ENCODE results near the gene EVC.
"Not testable (repeated sequence)": the region's sequence is repeated elsewhere in the genome, so short reads cannot be mapped to it uniquely, and the experiment has no call there.

EVC gene

GRCh38 chr4:5709207-5709575, 1.8 kb upstream of the EVC start:
- no peak for DNase-seq

DNA sequence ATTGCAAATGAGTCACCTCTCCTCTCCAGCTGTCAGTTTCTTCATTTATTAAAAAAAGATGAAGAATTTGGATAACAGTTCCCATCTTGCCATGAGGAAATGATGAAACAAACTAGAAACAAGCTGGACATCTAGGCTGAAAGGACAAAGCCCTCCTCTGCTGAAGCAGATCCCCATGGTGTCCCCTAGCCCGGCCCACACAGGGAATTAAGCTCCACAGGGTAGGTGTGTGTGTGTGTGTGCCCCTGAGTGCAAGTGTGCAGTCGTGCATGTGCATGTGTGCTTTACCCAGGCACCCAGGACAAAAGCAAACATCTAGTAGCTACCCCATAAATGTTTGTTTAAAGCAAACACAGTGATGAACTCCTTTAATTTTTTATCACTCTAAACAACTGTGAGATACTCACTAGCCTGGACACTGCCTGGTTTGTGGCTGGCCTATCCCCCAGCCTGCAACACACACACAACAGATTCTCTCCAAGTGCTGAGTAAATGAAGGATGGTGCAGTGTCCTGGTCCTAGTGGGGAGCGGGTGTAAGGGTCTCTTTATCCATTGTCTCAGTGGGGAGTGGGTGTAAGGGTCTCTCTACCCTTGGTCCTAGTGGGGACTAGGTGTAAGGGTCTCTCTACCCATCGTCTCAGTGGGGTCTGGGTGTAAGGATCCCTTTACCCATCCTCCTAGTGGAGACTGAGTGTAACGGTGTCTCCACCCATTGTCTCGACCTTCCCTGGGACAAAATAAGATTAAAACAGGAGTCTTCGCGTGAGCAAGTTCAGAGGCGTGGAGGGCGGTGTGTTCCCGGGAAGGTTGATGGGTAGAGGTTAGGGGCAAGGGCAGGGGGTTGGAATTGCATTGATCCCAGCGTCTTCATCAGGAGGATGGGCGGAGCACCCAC, 688 bp upstream of the EVC start:
- DNase-seq, result no peak

DNA sequence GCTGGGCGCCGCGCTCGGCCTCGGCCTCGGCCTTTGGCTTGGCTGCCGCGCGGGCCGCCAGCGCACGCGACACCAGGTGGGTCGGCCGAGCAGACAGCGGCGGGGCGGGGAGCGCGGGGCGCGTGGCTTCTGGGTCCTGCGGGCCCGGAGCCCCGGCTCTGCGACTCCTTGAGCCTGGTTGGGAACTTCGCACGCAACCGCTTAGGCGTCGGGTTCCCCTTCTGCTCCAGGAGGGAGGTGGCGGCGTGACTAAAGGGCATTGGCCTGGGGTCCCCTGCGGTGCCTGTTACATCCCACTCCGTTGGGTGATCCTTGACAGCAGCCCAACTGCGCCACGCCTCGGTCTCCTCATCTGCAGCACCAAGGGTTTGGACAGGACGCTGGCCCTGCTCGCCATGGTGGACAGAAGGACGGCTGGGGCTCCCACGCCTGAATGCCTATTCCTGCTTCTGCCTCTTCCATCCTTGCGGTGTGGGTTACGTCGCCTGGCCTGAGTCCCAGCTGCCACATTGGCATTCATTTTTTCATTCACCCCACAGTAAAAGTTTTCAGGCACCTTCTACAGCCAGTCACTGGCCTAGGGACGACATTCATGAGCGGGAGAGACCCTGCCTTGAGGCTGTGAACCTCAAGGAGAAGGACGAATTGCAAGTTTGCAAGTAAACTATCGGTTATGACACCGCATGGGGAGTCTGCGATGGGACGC, 631 bp downstream of the EVC start:
- no peak for DNase-seq

GRCh38 chr4:5712517-5712916, 1.5 kb downstream of the EVC start:
- DNase-seq, result no peak

GRCh38 chr4:5712931-5713330, 1.9 kb downstream of the EVC start:
- DNase-seq, result no peak

DNA sequence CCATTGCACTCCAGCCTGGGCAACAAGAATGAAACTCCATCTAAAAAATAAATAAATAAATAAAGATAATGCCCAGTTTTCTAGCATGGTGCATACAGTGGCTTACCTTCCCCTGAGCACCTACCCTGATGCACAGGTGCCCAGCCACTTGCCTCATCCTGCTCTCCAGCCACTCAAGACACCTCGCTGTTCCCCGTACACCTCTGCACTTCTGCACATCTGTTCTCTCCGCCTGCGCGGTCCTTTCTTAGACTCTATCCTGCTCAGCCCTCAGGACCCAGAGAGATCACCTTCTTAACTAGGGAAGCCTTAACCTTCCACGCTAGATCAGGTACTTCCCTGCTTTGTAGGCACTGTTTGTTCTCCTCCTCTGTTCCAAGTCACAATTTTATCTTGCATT, 2.9 kb downstream of the EVC start:
- DNase-seq, result no peak

DNA sequence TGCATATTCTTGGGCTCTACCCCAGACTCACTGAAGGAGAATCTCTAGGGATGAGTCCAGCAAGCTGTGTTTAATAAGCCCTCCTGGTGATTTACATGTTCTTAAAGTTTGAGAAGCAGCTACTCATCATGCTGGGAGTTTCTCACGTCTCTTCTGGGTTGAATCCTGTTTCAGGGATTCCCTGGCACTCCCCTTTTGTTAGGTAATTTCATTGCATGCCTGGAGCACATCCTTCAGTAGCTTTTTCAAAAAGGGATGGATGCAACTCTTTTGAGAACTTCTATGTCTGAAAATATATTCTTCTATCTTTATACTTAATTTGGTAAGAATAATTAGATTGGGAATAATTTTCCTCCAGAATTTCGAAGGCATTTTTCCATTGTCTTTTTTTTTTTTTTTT, 4.4 kb downstream of the EVC start:
- no peak for DNase-seq

- DNase-seq, result no peak
Measured at GRCh38 chr4:5716391-5716790, 5.4 kb downstream of the EVC start.

GRCh38 chr4:5717449-5718158, 6.6 kb downstream of the EVC start:
- no peak for DNase-seq

DNA sequence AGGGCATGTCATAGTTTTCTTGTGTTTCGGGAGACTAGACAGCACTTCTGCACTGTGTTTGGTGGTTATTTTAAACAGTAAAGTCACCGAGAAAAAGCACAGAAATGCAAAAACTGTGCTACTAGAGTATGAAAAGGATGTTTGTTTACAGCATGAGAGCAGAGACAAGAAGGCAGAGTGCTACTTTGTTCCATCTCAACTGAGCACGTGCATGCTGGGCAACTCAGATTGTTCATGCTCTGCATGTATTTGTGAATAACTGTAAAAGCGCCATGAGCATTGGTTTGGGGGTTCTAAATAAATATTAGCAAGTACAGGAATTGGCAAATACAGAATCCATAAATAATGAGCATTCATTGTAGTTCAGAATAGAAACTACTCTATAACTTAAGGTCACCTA, 7.4 kb downstream of the EVC start:
- DNase-seq, result no peak

- DNase-seq, result no peak
Measured at GRCh38 chr4:5719350-5720055, 8.5 kb downstream of the EVC start.

- DNase-seq, result no peak
Measured at GRCh38 chr4:5720157-5720850, 9.3 kb downstream of the EVC start.

DNA sequence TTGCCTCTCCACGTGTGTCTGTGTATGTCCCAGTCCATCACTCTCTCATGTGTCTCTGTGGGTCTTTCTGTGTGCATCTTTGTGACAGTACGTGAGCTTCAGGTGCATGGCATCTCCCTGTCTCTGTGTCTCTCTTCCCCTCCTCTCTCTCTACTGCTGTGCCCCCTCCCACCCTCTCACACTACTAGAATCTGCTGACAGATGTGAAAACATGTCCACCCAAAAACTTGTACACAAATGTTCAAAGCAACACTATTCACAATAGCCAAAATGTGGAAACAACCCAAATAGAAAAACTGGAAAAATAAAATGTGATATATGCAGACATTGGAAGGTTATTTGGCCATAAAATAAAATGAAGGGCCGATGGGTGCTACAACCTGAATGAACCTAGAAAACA, 10.0 kb downstream of the EVC start:
- DNase-seq, result no peak

DNA sequence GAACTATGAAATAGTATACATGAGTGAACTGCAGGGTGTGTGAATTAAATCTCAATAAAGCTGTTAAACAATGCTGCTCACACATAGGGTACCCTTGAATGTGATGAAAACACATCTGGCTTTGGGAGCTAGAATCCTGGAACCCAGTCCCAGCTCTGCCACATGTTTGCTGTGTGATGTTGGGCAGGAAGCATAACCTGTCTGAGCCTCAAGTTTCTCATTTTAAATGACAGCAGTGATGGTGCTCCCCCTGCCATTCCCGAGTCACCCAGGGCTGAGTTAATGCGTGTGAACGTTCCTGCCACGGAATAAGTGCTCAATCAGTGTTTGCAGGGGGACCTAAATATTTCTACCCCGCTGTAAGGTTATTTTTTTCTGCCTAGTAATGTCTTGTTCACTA, 10.9 kb downstream of the EVC start:
- no peak for DNase-seq

GRCh38 chr4:5722328-5722727, 11.3 kb downstream of the EVC start:
- no peak for DNase-seq

- no peak for DNase-seq
Measured at GRCh38 chr4:5724377-5724776, 13.4 kb downstream of the EVC start.

DNA sequence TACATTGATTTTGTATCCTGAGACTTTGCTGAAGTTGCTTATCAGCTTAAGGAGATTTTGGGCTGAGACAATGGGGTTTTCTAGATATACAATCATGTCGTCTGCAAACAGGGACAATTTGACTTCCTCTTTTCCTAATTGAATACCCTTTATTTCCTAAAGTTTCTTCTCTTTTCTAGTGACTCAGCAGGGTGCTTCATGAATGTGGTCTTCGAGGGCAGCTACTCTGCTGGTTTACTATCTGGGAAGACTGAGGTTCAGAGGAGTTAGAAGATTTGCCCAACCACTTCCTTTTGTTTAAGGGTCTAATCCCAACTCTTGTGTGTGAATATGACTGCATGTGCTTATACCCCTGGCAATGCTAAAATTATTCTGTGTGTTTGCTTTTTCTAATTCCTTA, 17.4 kb downstream of the EVC start:
- DNase-seq, result not testable (repeated sequence)

DNA sequence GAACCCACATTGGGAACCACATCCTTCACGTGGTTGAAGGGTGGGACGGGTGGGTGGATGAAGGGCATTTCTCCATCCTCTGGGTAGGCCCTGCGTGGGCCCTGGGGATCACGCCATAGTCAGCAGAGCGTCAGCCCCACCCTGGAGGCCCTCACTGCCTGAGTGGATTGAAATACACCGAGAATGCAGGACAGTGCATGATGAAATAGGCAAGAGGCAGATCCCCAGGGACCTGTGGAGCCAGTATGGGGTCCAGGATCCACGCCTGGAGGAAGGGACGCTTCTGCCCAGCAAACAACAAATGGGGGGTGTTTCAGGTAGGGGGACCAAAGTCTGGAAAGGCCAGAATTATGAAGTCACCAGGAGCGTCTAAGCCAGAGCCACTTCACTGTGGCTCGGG, 19.4 kb downstream of the EVC start:
- no peak for DNase-seq

DNA sequence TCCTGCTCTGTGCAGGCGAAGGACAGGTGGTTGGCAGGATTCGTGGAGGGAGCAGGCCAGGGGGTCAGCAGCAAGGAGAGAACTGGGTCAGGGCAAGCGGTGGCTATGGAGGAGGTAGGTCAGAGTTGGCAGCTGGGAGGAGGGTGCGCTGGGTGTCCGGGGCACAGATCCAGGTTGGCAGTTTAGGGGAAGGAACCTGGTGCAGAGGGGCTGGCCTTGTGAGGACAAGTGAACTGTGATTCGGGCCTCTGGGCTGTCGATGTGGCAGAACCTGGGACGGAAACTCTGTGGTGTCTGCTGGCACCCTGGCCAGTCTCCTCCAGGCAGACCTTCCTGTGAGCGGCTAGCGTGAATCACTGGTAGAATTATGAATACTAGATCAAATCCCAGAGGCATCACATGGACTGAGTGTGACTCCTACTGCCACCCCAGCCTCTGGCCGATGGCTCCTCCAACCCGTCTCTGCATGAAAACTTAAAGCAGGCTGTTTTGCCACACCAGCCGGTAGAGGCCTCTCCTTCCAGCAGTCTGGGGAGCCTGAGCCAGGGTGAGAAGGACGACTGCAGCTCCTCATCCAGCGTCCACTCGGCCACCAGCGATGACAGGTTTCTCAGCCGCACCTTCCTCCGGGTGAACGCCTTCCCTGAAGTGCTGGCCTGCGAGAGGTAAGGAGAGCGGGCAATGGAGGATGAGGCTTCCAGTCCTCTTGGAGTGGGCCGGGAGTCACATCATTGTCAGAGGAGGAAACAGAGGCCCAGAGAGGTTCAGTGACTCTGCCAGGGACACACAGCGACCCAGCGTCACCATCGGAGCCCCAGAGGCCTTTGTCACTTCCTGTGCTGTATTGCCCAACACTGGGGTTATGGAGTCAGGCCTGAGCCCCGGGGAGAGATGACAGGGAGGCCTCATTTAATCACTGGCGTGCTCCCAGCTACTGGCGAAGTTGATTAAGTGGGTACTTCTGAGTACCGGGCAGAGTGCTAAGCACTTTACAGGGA, 20.3 kb downstream of the EVC start:
- DNase-seq, result no peak

DNA sequence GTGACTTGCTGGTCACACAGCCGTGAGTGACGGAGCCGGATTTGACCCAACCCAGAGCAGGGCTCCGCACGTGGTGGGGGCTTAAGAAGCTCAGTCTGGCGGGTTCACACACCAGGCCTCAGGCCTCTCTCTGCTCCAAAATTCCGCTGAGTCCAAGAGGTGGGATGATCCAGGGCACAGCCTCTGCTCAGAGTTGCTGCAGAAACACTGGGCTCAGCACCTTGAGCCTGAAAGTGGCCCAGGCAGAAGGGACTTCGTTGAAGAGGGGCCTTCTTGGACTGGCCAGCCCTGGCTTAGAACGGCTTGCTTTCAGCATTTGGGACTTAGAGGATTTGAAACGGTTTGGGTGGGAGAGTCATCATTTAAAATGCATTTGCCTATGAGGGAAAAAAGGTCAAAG, 21.2 kb downstream of the EVC start:
- DNase-seq, result no peak

GRCh38 chr4:5734853-5735252, 23.9 kb downstream of the EVC start:
- no peak for DNase-seq
